ENCODE results near the gene GOLM1. TPM values are rescaled to one million over a fixed set of nuclear protein-coding genes. Genes with fewer than 3 reads are reported as not detected.

The GOLM1 gene
- total RNA-seq, 2 donors from 2014 or later, result 17.8 to 20.4 TPM

DNA sequence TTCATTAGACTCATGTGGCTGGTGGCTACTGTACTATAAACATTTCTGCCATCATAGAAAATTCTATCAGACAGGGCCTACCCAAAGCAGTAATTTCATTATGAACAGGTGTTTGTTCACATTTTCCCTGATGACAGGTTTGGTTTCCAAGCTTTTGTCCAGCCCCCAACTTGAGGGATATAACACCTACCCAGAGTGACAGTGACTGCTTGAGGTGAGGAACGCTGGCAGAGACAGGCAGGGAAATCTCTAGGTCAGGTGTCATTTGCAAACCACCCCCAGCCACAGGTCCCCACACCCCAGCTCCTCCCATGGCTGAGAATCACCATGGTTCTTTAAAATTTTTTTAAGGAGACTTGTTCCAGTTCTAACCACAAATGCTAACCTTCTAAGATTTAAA is 25.5 kb downstream of the GOLM1 start:
- Histone ChIP-seq H3K27ac (no peak overlapping the region), H3K4me1 (ENCODE audit: control insufficient read depth in 1 of 2, low read depth in 2 of 2) (no peaks in the 10 kb centered on the region), H3K4me3 (no peak overlapping the region), H3K36me3 (no peaks in the 10 kb centered on the region), H3K27me3 (replicated peaks; ENCODE audit: insufficient read depth) (no peaks in the 10 kb centered on the region), H3K9me3 (no peaks in the 10 kb centered on the region)
- DNase-seq (ENCODE audit: low spot score) (no peak), ATAC-seq (ENCODE audit: insufficient number of reproducible peaks, low FRiP score, low read depth) (no peak)
- no peak for TF ChIP-seq CTCF (IDR thresholded peaks at IDR 0.05)

DNA sequence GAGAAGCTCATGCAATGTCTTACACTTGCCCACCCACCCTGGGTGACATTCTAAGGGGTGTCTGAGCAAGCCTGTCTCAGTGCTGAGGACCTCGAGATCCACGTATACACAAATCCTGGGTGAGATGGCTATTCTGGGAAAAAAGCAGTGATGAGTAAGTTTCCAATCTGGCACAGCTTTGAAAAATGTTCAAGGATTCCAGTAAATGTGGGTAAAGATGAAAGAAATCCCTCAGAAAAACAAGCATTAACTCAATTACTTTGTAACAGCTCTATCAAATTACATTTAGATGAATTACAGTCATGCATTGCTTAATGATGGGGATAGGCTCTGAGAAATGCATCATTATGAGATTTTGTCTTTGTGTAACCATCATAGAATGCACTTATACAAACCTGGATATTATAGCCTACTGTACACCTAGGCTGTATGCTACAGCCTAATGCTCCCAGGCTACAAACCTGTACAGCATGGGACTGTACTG is 26.9 kb downstream of the GOLM1 start:
- no peak overlapping the region for H3K27ac ChIP-seq
- no peak for DNase-seq (ENCODE audit: low spot score)
- no peak for ATAC-seq (ENCODE audit: insufficient number of reproducible peaks, low FRiP score, low read depth)
- no peaks in the 10 kb centered on the region for H3K4me1 ChIP-seq (ENCODE audit: control insufficient read depth in 1 of 2, low read depth in 2 of 2)
- no peak for TF ChIP-seq CTCF (IDR thresholded peaks at IDR 0.05)
- no peaks in the 10 kb centered on the region for H3K9me3 ChIP-seq
- no peaks in the 10 kb centered on the region for H3K27me3 ChIP-seq (replicated peaks; ENCODE audit: insufficient read depth)
- no peak overlapping the region for H3K4me3 ChIP-seq
- H3K36me3 ChIP-seq, result no peaks in the 10 kb centered on the region

DNA sequence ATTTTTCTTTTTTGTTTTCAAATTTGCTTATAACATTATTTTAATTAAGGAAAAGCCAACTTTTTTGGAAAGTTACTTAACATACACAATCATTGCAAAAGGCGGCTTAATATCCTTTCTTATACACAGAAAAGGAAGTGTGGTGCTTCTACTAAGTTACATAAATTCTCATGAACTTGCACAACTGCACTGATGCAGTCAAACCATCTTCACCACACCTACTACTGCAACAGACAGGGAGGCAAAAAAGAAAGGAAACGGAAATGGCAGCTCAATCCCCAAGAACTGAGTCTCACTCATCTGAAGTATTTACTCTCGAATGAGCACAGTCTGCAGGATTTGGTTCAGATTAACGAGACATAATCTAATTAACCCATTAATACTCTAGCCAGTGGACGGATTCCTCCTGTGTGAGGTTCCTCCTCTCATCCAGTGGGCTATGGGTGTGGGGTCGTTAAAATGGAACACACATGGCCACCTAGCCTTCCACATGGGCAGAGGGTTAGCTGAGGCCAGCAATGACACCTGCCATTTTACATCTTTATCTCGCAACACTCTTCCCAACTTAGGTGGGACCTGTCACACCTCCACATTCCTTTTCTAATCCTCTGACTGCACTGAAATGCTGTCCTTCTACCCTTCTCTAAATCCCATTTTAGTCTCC is 30.0 kb downstream of the GOLM1 start:
- H3K4me1 ChIP-seq (ENCODE audit: control insufficient read depth in 1 of 2, low read depth in 2 of 2), result no peaks in the 10 kb centered on the region
- no peak overlapping the region for H3K4me3 ChIP-seq
- ATAC-seq (ENCODE audit: insufficient number of reproducible peaks, low FRiP score, low read depth), result no peak
- H3K36me3 ChIP-seq, result no peaks in the 10 kb centered on the region
- no peaks in the 10 kb centered on the region for H3K9me3 ChIP-seq
- H3K27me3 ChIP-seq (replicated peaks; ENCODE audit: insufficient read depth), result no peaks in the 10 kb centered on the region
- no peak for TF ChIP-seq CTCF (IDR thresholded peaks at IDR 0.05)
- DNase-seq (ENCODE audit: low spot score), result no peak
- no peak overlapping the region for H3K27ac ChIP-seq

DNA sequence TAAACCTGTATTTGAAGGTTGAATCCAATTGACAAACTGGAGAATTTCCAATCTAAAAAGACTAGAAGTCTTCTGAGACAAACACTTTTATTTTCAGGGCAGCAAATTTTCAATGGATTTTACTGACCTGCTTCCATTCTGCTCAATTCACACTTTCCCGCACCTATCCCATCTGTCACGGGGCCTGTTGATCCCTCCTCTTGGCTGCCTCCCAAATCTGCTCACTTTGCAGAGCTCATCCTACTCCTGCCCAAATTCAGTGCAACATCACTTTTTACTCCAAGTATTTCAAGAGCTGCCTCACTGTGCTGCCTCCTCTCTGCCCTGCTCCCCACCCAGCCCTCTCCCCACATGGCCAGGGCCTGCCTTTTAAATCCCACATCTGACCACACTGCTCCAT is 35.1 kb downstream of the GOLM1 start:
- no peaks in the 10 kb centered on the region for H3K4me1 ChIP-seq (ENCODE audit: control insufficient read depth in 1 of 2, low read depth in 2 of 2)
- no peak overlapping the region for H3K27ac ChIP-seq
- no peaks in the 10 kb centered on the region for H3K9me3 ChIP-seq
- H3K27me3 ChIP-seq (replicated peaks; ENCODE audit: insufficient read depth), result no peaks in the 10 kb centered on the region
- no peaks in the 10 kb centered on the region for H3K36me3 ChIP-seq
- TF ChIP-seq CTCF (IDR thresholded peaks at IDR 0.05), result no peak
- no peak for DNase-seq (ENCODE audit: low spot score)
- no peak overlapping the region for H3K4me3 ChIP-seq
- ATAC-seq (ENCODE audit: insufficient number of reproducible peaks, low FRiP score, low read depth), result no peak

DNA sequence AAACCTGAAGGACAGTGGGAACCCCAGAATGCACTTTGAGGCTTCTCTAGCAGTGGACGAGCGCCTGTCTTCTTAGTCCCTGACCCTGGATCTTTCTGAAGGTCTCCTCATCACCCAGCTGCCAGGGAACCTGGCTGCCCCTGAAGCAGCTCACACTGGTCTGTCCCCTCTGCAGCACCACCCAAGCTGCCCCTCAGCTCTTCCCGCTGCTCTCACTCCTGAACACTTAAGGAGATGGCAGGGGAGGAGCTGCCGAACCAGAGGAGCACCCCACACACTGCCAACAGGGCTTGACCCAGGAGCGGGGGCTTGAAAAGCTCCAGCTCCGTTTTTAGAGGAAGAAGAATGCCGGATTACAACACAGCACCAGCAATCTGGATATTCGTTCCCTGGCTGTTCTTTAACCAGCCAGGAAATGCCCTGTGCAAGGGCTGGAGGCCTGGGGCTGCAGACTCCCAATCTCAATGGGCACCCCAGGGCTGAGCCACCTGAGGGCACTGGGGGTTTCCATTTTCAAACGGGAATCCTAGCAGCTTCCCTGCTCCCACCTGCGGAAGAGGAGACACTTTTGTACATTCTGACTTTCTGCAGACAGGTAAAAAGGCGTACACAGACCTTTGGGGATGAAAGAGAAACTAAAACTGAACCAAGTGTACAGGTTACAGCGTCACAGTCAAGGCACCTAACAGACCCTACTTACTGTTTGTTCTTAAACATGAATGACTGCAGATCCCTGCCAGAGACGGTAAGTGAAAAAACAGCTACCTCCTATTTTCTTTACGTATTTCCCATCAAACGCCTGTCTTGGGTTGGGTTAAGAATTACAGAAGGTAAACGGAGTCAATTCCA is 36.3 kb downstream of the GOLM1 start:
- no peak for ATAC-seq (ENCODE audit: insufficient number of reproducible peaks, low FRiP score, low read depth)
- Histone ChIP-seq H3K9me3 (no peaks in the 10 kb centered on the region), H3K4me1 (ENCODE audit: control insufficient read depth in 1 of 2, low read depth in 2 of 2) (no peaks in the 10 kb centered on the region), H3K27ac (no peak overlapping the region), H3K27me3 (replicated peaks; ENCODE audit: insufficient read depth) (no peaks in the 10 kb centered on the region), H3K4me3 (no peak overlapping the region), H3K36me3 (no peaks in the 10 kb centered on the region)
- no peak for TF ChIP-seq CTCF (IDR thresholded peaks at IDR 0.05)
- DNase-seq (ENCODE audit: low spot score), result no peak
